Subcutaneous abdominal adipose tissue (tissue), 5 donors: ENCODE data around the gene SLAMF9.
"Not testable (repeated sequence)": the region's sequence is repeated elsewhere in the genome, so short reads cannot be mapped to it uniquely, and the experiment has no call there.

Source experiments
- H3K27ac ChIP-seq: one replicate; pipeline ENCODE4 v1.7.0; 2013; ENCODE audit warnings: low read depth, mild to moderate bottlenecking, inconsistent platforms, low read length, moderate library complexity
- H3K27me3 ChIP-seq, 5 donors: one replicate each; pipeline ENCODE4 v1.7.0; 2013; ENCODE audit warnings: low read length in 5 of 5, inconsistent platforms in 1 of 5; ENCODE audit not compliant: control insufficient read depth in 5 of 5, insufficient read depth in 4 of 5
- H3K36me3 ChIP-seq, 5 donors: one replicate each; pipeline ENCODE4 v1.7.0; 2013; ENCODE audit warnings: low read length in 5 of 5; ENCODE audit not compliant: control insufficient read depth in 5 of 5, insufficient read depth in 5 of 5
- H3K4me1 ChIP-seq, 5 donors: one replicate each; pipeline ENCODE4 v1.7.0; 2013; ENCODE audit warnings: low read length in 5 of 5, mild to moderate bottlenecking in 3 of 5, moderate library complexity in 1 of 5; ENCODE audit not compliant: control insufficient read depth in 5 of 5, insufficient read depth in 5 of 5
- H3K4me3 ChIP-seq, 5 donors: one replicate each; pipeline ENCODE4 v1.7.0; 2013; ENCODE audit warnings: low read length in 5 of 5, low read depth in 1 of 5
- H3K9ac ChIP-seq, 5 donors: one replicate each; pipeline ENCODE4 v1.7.0; 2013; ENCODE audit warnings: low read length in 5 of 5, mild to moderate bottlenecking in 4 of 5, moderate library complexity in 3 of 5
- H3K9me3 ChIP-seq, 5 donors: one replicate each; pipeline ENCODE4 v1.7.0; 2013; ENCODE audit warnings: low read length in 5 of 5; ENCODE audit not compliant: control insufficient read depth in 5 of 5
- donor health status: healthy.
- donor health status: healthy.
- donor health status: healthy.
- donor health status: healthy.
- donor health status: healthy.

The SLAMF9 gene

DNA sequence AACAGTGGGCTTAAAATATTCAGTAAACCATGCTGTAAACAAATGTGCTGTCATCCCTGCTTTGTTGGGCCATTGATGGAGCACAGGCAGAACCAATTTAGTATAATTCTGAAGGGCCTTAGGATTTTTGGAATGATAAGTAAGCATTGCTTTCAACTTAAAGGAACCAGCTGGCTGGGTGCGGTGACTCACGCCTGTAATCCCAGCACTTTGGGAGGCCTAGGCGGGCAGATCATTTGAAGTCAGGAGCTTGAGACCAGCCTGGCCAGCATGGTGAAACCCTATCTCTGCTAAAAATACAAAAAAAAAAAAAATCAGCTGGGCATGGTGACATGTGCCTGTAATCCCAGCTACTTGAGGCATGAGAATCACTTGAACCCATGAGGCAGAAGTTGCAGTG is 50.0 kb downstream of the SLAMF9 start:
- H3K36me3 ChIP-seq, H3K27me3 ChIP-seq, H3K9me3 ChIP-seq, H3K27ac ChIP-seq, H3K4me3 ChIP-seq, H3K9ac ChIP-seq: not testable (repeated sequence)
- peaks cover 0 to 16% (median 9%) of the 10 kb centered on the region in 5 donors for H3K4me1 ChIP-seq

- no peak overlapping the region for H3K4me3 ChIP-seq
- no peak overlapping the region for H3K27ac ChIP-seq
- no peaks in the 10 kb centered on the region for H3K27me3 ChIP-seq
- H3K9ac ChIP-seq, result no peak overlapping the region
- no peaks in the 10 kb centered on the region for H3K9me3 ChIP-seq
- no peaks in the 10 kb centered on the region for H3K36me3 ChIP-seq
- H3K4me1 ChIP-seq, result peaks cover 0 to 17% (median 14%) of the 10 kb centered on the region in 5 donors
Measured at GRCh38 chr1:159902541-159902940, 51.5 kb downstream of the SLAMF9 start.
